ENCODE data around the gene PTGS1. TPM values are rescaled to one million over a fixed set of nuclear protein-coding genes. Genes with fewer than 3 reads are reported as not detected.

Gene PTGS1
- total and polyA plus RNA-seq, 9 of the 15 experiments (the other 6 are each of a cell fraction or from before 2014, with no cell fraction given), result 3.4 to 12.9 (median 5.3) TPM

- TF ChIP-seq ETS1 (conservative IDR thresholded peaks at IDR 0.05; ENCODE audit: control insufficient read depth, low read depth, low read length), result peak; percentile 68
- TF ChIP-seq BRF2 (IDR thresholded peaks at IDR 0.05; ENCODE audit: borderline replicate concordance, insufficient read depth, insufficient read length), result no peak
- 0 out of 2 replicates have a peak, but pooled peaks have one; percentile 56 for TF ChIP-seq SPI1 (IDR thresholded peaks at IDR 0.05; ENCODE audit: borderline replicate concordance, low read depth, low read length)
- TF ChIP-seq ZNF57 (CRISPR knock-in tag; IDR thresholded peaks at IDR 0.05), result no peak
- no peak for TF ChIP-seq SIRT6 (IDR thresholded peaks at IDR 0.05; ENCODE audit: low read depth, low read length)
- no peak for TF ChIP-seq ZNF232 (CRISPR knock-in tag; IDR thresholded peaks at IDR 0.05)
- TF ChIP-seq NFIC (IDR thresholded peaks at IDR 0.05), result peak; percentile 72
- TF ChIP-seq VEZF1 (CRISPR knock-in tag; IDR thresholded peaks at IDR 0.05), result peak; percentile 68
- TF ChIP-seq POLR2H (tag; IDR thresholded peaks at IDR 0.05; ENCODE audit: low read depth), result no peak
- no peak for TF ChIP-seq ZSCAN29 (IDR thresholded peaks at IDR 0.05)
- no peak for TF ChIP-seq PTTG1 (tag; IDR thresholded peaks at IDR 0.05; ENCODE audit: low read depth)
- 0 out of 2 replicates have a peak, but pooled peaks have one; percentile 28 for TF ChIP-seq GABPA (tag; conservative IDR thresholded peaks at IDR 0.05; ENCODE audit: low read depth)
- no peak for TF ChIP-seq PRMT5 (CRISPR knock-in tag; IDR thresholded peaks at IDR 0.05)
- TF ChIP-seq ZMIZ1 (IDR thresholded peaks at IDR 0.05; ENCODE audit: low read depth in 2 of 2, low read length in 2 of 2), result peak in 1 of 2 experiments; percentile 68; a peak in 1 of 4 replicates
- peak; percentile 72; the same call in 1 of the 2 replicates for TF ChIP-seq EP300 (IDR thresholded peaks at IDR 0.05; ENCODE audit: low read length)
- no peak for TF ChIP-seq RFX5 (IDR thresholded peaks at IDR 0.05; ENCODE audit: low read depth, low read length)
- no peak for TF ChIP-seq DDX20 (tag; IDR thresholded peaks at IDR 0.05; ENCODE audit: low read depth)
- TF ChIP-seq MYBL2 (IDR thresholded peaks at IDR 0.05; ENCODE audit: low read depth), result no peak
- no peak for TF ChIP-seq MYBL2 (CRISPR knock-in tag; IDR thresholded peaks at IDR 0.05; ENCODE audit: borderline replicate concordance)
- 0 out of 2 replicates have a peak, but pooled peaks have one; percentile 37 for TF ChIP-seq ZNF589 (CRISPR knock-in tag; IDR thresholded peaks at IDR 0.05; ENCODE audit: low read depth)
- no peak for TF ChIP-seq FOXP1 (CRISPR knock-in tag; IDR thresholded peaks at IDR 0.05)
- no peak for TF ChIP-seq ZNF239 (CRISPR knock-in tag; IDR thresholded peaks at IDR 0.05)
- no peak for TF ChIP-seq SREBF1 (IDR thresholded peaks at IDR 0.05; ENCODE audit: borderline replicate concordance, low read depth, low read length)
Observed at GRCh38 chr9:122332083-122332482, 38.7 kb upstream of the PTGS1 start (continued).
